ENCODE data around the gene CTNNBL1.

Gene CTNNBL1

DNA sequence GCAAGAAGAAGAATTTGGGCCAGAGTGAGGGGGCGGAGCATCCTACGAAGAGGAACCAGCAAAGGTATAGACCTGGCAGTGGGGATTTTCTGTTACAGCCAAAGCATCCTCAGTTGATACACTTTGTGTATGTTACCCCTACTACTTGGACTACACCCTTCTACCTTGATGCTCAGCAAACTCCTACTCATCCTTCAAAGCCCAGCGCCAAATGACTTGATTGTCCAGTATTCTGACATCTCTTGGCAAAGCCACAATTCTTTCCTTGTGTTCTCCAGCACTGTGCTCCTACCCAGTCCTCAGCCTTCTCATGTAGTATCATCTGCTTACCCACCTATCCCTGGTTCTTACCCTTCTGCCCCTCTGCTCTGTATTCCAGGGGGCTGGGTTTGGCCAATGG, 21.7 kb upstream of the CTNNBL1 start:
- H3K4me3 ChIP-seq (replicated peaks; ENCODE audit: insufficient read depth, low read length): no peak overlapping the region
- TF ChIP-seq GABPA (IDR thresholded peaks at IDR 0.05; ENCODE audit: low read depth) (no peak), CTCF (IDR thresholded peaks at IDR 0.05; ENCODE audit: insufficient read depth, low read length) (no peak), SPI1 (IDR thresholded peaks at IDR 0.05; ENCODE audit: borderline replicate concordance, low read depth) (no peak), REST (IDR thresholded peaks at IDR 0.05; ENCODE audit: insufficient replicate concordance, low read depth) (no peak), POLR2AphosphoS5 (IDR thresholded peaks at IDR 0.05; ENCODE audit: low read depth) (no peak)
- H3K27me3 ChIP-seq (ENCODE audit: insufficient read depth, poor library complexity, severe bottlenecking): peaks cover 4% of the 10 kb centered on the region
- no peak overlapping the region for H3K27ac ChIP-seq (replicated peaks)
- DNase-seq (ENCODE audit: low read depth in 1 of 2, low spot score in 1 of 2): no peak

GRCh38 chr20:37673444-37673843, 20.4 kb upstream of the CTNNBL1 start:
- peaks cover 4% of the 10 kb centered on the region for H3K27me3 ChIP-seq (ENCODE audit: insufficient read depth, poor library complexity, severe bottlenecking)
- no peak overlapping the region for H3K4me3 ChIP-seq (replicated peaks; ENCODE audit: insufficient read depth, low read length)
- DNase-seq (ENCODE audit: low read depth in 1 of 2, low spot score in 1 of 2): no peak
- no peak overlapping the region for H3K27ac ChIP-seq (replicated peaks)
- TF ChIP-seq GABPA (IDR thresholded peaks at IDR 0.05; ENCODE audit: low read depth) (no peak), CTCF (IDR thresholded peaks at IDR 0.05; ENCODE audit: insufficient read depth, low read length) (no peak), SPI1 (IDR thresholded peaks at IDR 0.05; ENCODE audit: borderline replicate concordance, low read depth) (no peak), POLR2AphosphoS5 (IDR thresholded peaks at IDR 0.05; ENCODE audit: low read depth) (no peak), REST (IDR thresholded peaks at IDR 0.05; ENCODE audit: insufficient replicate concordance, low read depth) (no peak)

DNA sequence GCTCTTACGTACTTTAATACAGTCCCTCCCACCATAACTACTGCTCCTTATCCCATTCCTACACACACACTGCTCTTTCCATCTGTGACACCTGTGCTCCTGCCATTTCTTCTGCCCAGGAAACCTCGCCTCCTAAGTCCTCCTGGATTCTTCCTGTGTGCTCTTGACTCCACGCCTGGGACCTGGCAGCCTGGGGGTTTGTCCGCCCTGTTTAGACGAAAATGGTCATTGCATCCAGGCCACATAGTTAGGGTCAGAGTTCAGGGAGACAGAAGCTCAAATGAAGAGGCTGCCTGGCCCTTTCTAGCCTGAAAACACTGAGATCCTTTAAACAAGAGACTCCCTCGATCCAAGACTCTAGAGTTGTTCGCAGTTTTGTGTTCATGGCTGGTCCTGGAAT, 17.4 kb upstream of the CTNNBL1 start:
- Histone ChIP-seq H3K27ac (replicated peaks) (no peak overlapping the region), H3K27me3 (ENCODE audit: insufficient read depth, poor library complexity, severe bottlenecking) (peaks cover 4% of the 10 kb centered on the region), H3K4me3 (replicated peaks; ENCODE audit: insufficient read depth, low read length) (no peak overlapping the region)
- no peak for DNase-seq (ENCODE audit: low read depth in 1 of 2, low spot score in 1 of 2)
- TF ChIP-seq CTCF (IDR thresholded peaks at IDR 0.05; ENCODE audit: insufficient read depth, low read length) (no peak), GABPA (IDR thresholded peaks at IDR 0.05; ENCODE audit: low read depth) (no peak), REST (IDR thresholded peaks at IDR 0.05; ENCODE audit: insufficient replicate concordance, low read depth) (no peak), POLR2AphosphoS5 (IDR thresholded peaks at IDR 0.05; ENCODE audit: low read depth) (no peak), SPI1 (IDR thresholded peaks at IDR 0.05; ENCODE audit: borderline replicate concordance, low read depth) (no peak)
